B cell (primary cell): ENCODE data around the gene CRAMP1. TPM values are rescaled to one million over a fixed set of nuclear protein-coding genes. Genes with fewer than 3 reads are reported as not detected.

Experiments
- ATAC-seq: fragments of 200-7000 bp; cut with Tn5 transposase; one replicate; pipeline ENCODE4 v1.10.0; 2021; ENCODE audit warnings: low read depth, mild to moderate bottlenecking, moderate number of reproducible peaks, moderate library complexity
- CTCF ChIA-PET: fragments of 350-600 bp; sonication (Branson Sonifier 250); formaldehyde crosslinking; loops from one replicate; lab custom pipeline; 2021; ENCODE audit warnings: antibody characterized with exemption, inconsistent platforms; lab: Charles Lee
- POLR2A ChIA-PET: fragments of 350-600 bp; sonication (Branson Sonifier 250); formaldehyde crosslinking; loops from one replicate; lab custom pipeline; 2021; ENCODE audit warnings: antibody characterized with exemption; lab: Charles Lee
- DNase-seq: peaks from one replicate; pipeline ENCODE4 v3.0.0; 2013
- H2AFZ ChIP-seq: 2 replicates; pipeline ENCODE4 v1.6.1; 2012; ENCODE audit warnings: mild to moderate bottlenecking, low read depth, low read length; ENCODE audit not compliant: insufficient read depth, poor library complexity, severe bottlenecking
- H3K27ac ChIP-seq, 2 donors: 1 replicate in 1 of 2; 2 replicates in 1 of 2; pipeline ENCODE4 v1.5.1; 2012 to 2013; ENCODE audit warnings: low read length in 2 of 2, mild to moderate bottlenecking in 2 of 2, moderate library complexity in 1 of 2
- H3K27me3 ChIP-seq, 4 experiments: fragments of 200-600 bp in 1 of 4; sonication (generic) in 1 of 4; replicated peaks in 1 of 4; 1 replicate in 2 of 4; 2 replicates in 2 of 4; pipeline versions ENCODE4 v1.6.1 to v1.7.0; 2013 to 2016; ENCODE audit warnings: low read length in 3 of 4, mild to moderate bottlenecking in 2 of 4, mixed read lengths in 1 of 4, moderate library complexity in 1 of 4; ENCODE audit not compliant: insufficient read depth in 4 of 4, control insufficient read depth in 3 of 4; ENCODE audit errors: control extremely low read depth in 1 of 4
- H3K36me3 ChIP-seq, 2 experiments: replicated peaks in 1 of 2; 1 replicate in 1 of 2; 2 replicates in 1 of 2; pipeline versions ENCODE4 v1.6.1 to v1.7.1; 2013; ENCODE audit warnings: low read length in 1 of 2; ENCODE audit not compliant: insufficient read depth in 2 of 2, control insufficient read depth in 1 of 2; ENCODE audit errors: control extremely low read depth in 1 of 2, extremely low read depth in 1 of 2
- H3K4me1 ChIP-seq, 2 donors: fragments of 200-600 bp in 1 of 2; sonication (generic) in 1 of 2; 1 replicate in 1 of 2; 2 replicates in 1 of 2; pipeline versions ENCODE4 v1.5.1 to v1.6.1; 2013 to 2017; ENCODE audit warnings: low read length in 2 of 2; ENCODE audit not compliant: control insufficient read depth in 2 of 2, insufficient read depth in 2 of 2
- H3K4me2 ChIP-seq: replicated peaks from 2 replicates; pipeline ENCODE3; 2012; ENCODE audit warnings: mild to moderate bottlenecking, low read depth, low read length; ENCODE audit not compliant: poor library complexity, severe bottlenecking
- H3K4me3 ChIP-seq, 5 experiments: fragments of 200-600 bp in 1 of 5; sonication (generic) in 1 of 5; 1 replicate in 3 of 5; 2 replicates in 2 of 5; pipeline versions ENCODE4 v1.5.1 to v1.7.0; 2011 to 2016; ENCODE audit warnings: low read length in 4 of 5, mild to moderate bottlenecking in 4 of 5, low read depth in 2 of 5, control low read depth in 1 of 5, moderate library complexity in 1 of 5; ENCODE audit not compliant: insufficient read depth in 1 of 5; ENCODE audit errors: control extremely low read depth in 1 of 5, extremely low read depth in 1 of 5
- H3K79me2 ChIP-seq: fragments of 200-600 bp; sonication (generic); one replicate; pipeline ENCODE4 v1.6.0; 2016; ENCODE audit warnings: low read length; ENCODE audit not compliant: control insufficient read depth, insufficient read depth
- H3K9ac ChIP-seq: fragments of 200-600 bp; sonication (generic); 2 replicates; pipeline ENCODE4 v1.6.1; 2017; ENCODE audit warnings: mild to moderate bottlenecking, low read length, moderate library complexity
- H3K9me3 ChIP-seq, 3 donors: one replicate each; pipeline versions ENCODE4 v1.6.1 to v1.7.1; 2013; ENCODE audit warnings: low read length in 2 of 3; ENCODE audit not compliant: control insufficient read depth in 2 of 3, insufficient read depth in 1 of 3; ENCODE audit errors: control extremely low read depth in 1 of 3
- H4K20me1 ChIP-seq: 2 replicates; pipeline ENCODE4 v1.6.0; 2012; ENCODE audit warnings: mild to moderate bottlenecking, low read length; ENCODE audit not compliant: insufficient read depth, control insufficient read depth, poor library complexity, severe bottlenecking
- H3K27ac Mint-ChIP-seq: one replicate; pipeline ENCODE4 v1.8.0; 2021; ENCODE audit warnings: mixed read lengths
- H3K27me3 Mint-ChIP-seq: one replicate; pipeline ENCODE4 v1.8.0; 2021; ENCODE audit warnings: mixed read lengths
- H3K4me1 Mint-ChIP-seq: one replicate; pipeline ENCODE4 v1.8.0; 2021; ENCODE audit warnings: mixed read lengths
- H3K4me3 Mint-ChIP-seq: one replicate; pipeline ENCODE4 v1.8.0; 2021; ENCODE audit warnings: mixed read lengths
- H3K9me3 Mint-ChIP-seq: one replicate; pipeline ENCODE4 v1.8.0; 2022; ENCODE audit warnings: mixed read lengths; ENCODE audit not compliant: insufficient read depth
- EZH2 ChIP-seq: IDR thresholded peaks from 2 replicates; pipeline ENCODE4 v1.6.1; 2012; ENCODE audit warnings: borderline replicate concordance, low read depth, mild to moderate bottlenecking, moderate library complexity, low read length; ENCODE audit not compliant: insufficient read depth, poor library complexity, severe bottlenecking
- WGBS: methylation state at CpG from one replicate; pipeline ENCODE4 v1.1.5; 2013; ENCODE audit warnings: missing lambda C conversion rate; ENCODE audit not compliant: insufficient coverage; 5-methylcytosine and 5-hydroxymethylcytosine counted together
- intact Hi-C: fragments of 100-400 bp; cut with micrococcal nuclease; formaldehyde crosslinking; loops from one replicate; pipeline ENCODE4 v1.10.0; 2022
- polyA plus RNA-seq: library from polyadenylated mRNA; depleted of rRNA; stranded (reverse); fragments of >200 nt; gene quantifications from 2 replicates; pipeline ENCODE4 v1.2.3, GENCODE V29; 2012
- total RNA-seq, 2 donors: library from RNA; stranded (reverse); fragments of 120-200 nt in 1 of 2; gene quantifications; 1 replicate in 1 of 2; 2 replicates in 1 of 2; pipeline versions ENCODE4 v1.2.3 to v1.2.4, GENCODE V29; 2013 to 2022
- TF ChIP-seq, protein P1 (sequence below): fragments of 200-600 bp; IDR thresholded peaks from one replicate; pipeline ENCODE4 v1.8.0; 2022; ENCODE audit warnings: antibody characterized with exemption, mild to moderate bottlenecking

The CRAMP1 gene
- total and polyA plus RNA-seq, 2 donors (not counting 1 experiment from before 2014, with no cell fraction given) = 21.0 to 33.9 TPM

GRCh38 chr16:1666316-1666715 lies 54.2 kb downstream of the CRAMP1 start:
- CTCF ChIA-PET = no interaction called here

GRCh38 chr16:1667271-1667670 lies 55.1 kb downstream of the CRAMP1 start:
- Mint-ChIP-seq H3K4me3 (no peak overlapping the region), H3K27me3 (no peaks in the 10 kb centered on the region), H3K4me1 (no peaks in the 10 kb centered on the region), H3K27ac (no peak overlapping the region), H3K9me3 (no peaks in the 10 kb centered on the region)
- Histone ChIP-seq H3K27me3 (no peaks in the 10 kb centered on the region), H2AFZ (no peak overlapping the region), H3K4me1 (no peaks in the 10 kb centered on the region), H3K9me3 (no peaks in the 10 kb centered on the region), H3K4me2 (no peak overlapping the region), H3K79me2 (no peaks in the 10 kb centered on the region), H3K36me3 (peaks cover 4 to 84% of the 10 kb centered on the region in 2 experiments), H3K9ac (no peak overlapping the region), H3K4me3 (no peak overlapping the region), H4K20me1 (no peaks in the 10 kb centered on the region), H3K27ac (no peak overlapping the region)
- DNase-seq (no peak), ATAC-seq (no peak)
- WGBS = 98% methylated on average over 4 of the region's 8 CpGs
- POLR2A ChIA-PET = no interaction called here
- CTCF ChIA-PET = interaction anchor here (2.0 kb wide), 1 partner anchor 11 kb away, joined by 6 read pairs; the partner anchor contains the start of gene JPT2
- no peak for TF ChIP-seq EZH2
- TF ChIP-seq, protein P1, sequence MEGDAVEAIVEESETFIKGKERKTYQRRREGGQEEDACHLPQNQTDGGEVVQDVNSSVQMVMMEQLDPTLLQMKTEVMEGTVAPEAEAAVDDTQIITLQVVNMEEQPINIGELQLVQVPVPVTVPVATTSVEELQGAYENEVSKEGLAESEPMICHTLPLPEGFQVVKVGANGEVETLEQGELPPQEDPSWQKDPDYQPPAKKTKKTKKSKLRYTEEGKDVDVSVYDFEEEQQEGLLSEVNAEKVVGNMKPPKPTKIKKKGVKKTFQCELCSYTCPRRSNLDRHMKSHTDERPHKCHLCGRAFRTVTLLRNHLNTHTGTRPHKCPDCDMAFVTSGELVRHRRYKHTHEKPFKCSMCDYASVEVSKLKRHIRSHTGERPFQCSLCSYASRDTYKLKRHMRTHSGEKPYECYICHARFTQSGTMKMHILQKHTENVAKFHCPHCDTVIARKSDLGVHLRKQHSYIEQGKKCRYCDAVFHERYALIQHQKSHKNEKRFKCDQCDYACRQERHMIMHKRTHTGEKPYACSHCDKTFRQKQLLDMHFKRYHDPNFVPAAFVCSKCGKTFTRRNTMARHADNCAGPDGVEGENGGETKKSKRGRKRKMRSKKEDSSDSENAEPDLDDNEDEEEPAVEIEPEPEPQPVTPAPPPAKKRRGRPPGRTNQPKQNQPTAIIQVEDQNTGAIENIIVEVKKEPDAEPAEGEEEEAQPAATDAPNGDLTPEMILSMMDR = no peak
- intact Hi-C loops = no loop called here

More at GRCh38 chr16:1666316-1666715, 54.2 kb downstream of the CRAMP1 start:
- POLR2A ChIA-PET = no interaction called here
- Histone ChIP-seq H3K27ac (no peak overlapping the region), H3K9me3 (no peaks in the 10 kb centered on the region), H2AFZ (no peak overlapping the region), H3K4me2 (no peak overlapping the region), H4K20me1 (no peaks in the 10 kb centered on the region), H3K9ac (no peak overlapping the region), H3K36me3 (peaks cover 10 to 85% of the 10 kb centered on the region in 2 experiments), H3K4me3 (no peak overlapping the region), H3K27me3 (no peaks in the 10 kb centered on the region), H3K4me1 (no peaks in the 10 kb centered on the region), H3K79me2 (no peaks in the 10 kb centered on the region)
- intact Hi-C loops = no loop called here
- no peak for DNase-seq
- WGBS = 96% methylated on average over 11 of the region's 13 CpGs
- ATAC-seq = no peak
- no peaks in the 10 kb centered on the region for H3K27me3 Mint-ChIP-seq
- H3K4me3 Mint-ChIP-seq = no peak overlapping the region
- no peak for TF ChIP-seq EZH2
- TF ChIP-seq, protein P1 = no peak
- no peak overlapping the region for H3K27ac Mint-ChIP-seq
- no peaks in the 10 kb centered on the region for H3K9me3 Mint-ChIP-seq
- H3K4me1 Mint-ChIP-seq = no peaks in the 10 kb centered on the region
